ENCODE data around the gene RCN1. TPM values are rescaled to one million over a fixed set of nuclear protein-coding genes. Genes with fewer than 3 reads are reported as not detected.

RCN1 gene
- total and polyA plus RNA-seq, 2 of the 8 experiments (the other 6 are each of a cell fraction or from before 2014, with no cell fraction given): 45.1 to 123 TPM

DNA sequence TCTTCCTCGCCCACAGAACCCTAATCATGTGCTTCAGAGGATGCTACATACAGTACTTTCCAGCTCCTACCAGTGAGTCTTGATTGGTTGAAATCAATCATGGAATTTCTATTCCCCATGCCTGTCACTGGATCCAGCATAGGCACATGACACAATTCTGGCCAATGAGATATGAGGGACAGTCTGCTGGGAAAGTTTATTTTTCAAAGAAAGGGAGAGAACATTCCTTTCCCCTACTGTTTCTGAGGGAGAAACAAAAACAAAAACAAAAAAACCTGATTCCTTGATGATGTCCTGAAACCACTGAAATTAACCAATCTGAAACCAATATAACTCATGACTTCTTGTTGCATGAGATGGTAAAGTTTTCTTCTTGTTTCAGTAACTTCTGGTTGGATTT, 3.3 kb upstream of the RCN1 start:
- TF ChIP-seq MAFK (IDR thresholded peaks at IDR 0.05; ENCODE audit: low read depth, low read length) (no peak), GTF2F1 (IDR thresholded peaks at IDR 0.05; ENCODE audit: borderline replicate concordance, low read depth, low read length) (no peak), POU5F1 (IDR thresholded peaks at IDR 0.05; ENCODE audit: low read depth, low read length) (no peak), POLR2A (IDR thresholded peaks at IDR 0.05; ENCODE audit: control extremely low read depth in 1 of 2, low read depth in 2 of 2, low read length in 2 of 2) (no peak), HDAC2 (IDR thresholded peaks at IDR 0.05; ENCODE audit: borderline replicate concordance in 1 of 2, low read depth in 2 of 2, low read length in 2 of 2) (no peak), EZH2 (IDR thresholded peaks at IDR 0.05; ENCODE audit: low read depth, low read length, severe bottlenecking) (no peak)
- TF ChIP-seq, protein P1, sequence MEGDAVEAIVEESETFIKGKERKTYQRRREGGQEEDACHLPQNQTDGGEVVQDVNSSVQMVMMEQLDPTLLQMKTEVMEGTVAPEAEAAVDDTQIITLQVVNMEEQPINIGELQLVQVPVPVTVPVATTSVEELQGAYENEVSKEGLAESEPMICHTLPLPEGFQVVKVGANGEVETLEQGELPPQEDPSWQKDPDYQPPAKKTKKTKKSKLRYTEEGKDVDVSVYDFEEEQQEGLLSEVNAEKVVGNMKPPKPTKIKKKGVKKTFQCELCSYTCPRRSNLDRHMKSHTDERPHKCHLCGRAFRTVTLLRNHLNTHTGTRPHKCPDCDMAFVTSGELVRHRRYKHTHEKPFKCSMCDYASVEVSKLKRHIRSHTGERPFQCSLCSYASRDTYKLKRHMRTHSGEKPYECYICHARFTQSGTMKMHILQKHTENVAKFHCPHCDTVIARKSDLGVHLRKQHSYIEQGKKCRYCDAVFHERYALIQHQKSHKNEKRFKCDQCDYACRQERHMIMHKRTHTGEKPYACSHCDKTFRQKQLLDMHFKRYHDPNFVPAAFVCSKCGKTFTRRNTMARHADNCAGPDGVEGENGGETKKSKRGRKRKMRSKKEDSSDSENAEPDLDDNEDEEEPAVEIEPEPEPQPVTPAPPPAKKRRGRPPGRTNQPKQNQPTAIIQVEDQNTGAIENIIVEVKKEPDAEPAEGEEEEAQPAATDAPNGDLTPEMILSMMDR (IDR thresholded peaks at IDR 0.05; ENCODE audit: control extremely low read depth in 1 of 3, insufficient read depth in 1 of 3, low read depth in 1 of 3, low read length in 3 of 3): no peak
- TF ChIP-seq, protein P2, sequence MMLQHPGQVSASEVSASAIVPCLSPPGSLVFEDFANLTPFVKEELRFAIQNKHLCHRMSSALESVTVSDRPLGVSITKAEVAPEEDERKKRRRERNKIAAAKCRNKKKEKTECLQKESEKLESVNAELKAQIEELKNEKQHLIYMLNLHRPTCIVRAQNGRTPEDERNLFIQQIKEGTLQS (IDR thresholded peaks at IDR 0.05; ENCODE audit: insufficient read depth, low read depth, low read length): no peak
- ChIA-PET POLR2A (ENCODE audit: partially characterized antibody) (interaction anchor here (1.1 kb wide), 1 partner anchor 20 kb away, joined by 3 read pairs; no protein-coding TSS in a partner anchor), CTCF (ENCODE audit: partially characterized antibody) (interaction anchor here (0.9 to 1.3 kb wide), 2 partner anchors 14 to 34 kb away, joined by 3 read pairs; no protein-coding TSS in a partner anchor)
- H4K5ac ChIP-seq (ENCODE audit: insufficient read length, low read depth, low read length): no peak overlapping the region
- no peak overlapping the region for H2BK15ac ChIP-seq (ENCODE audit: low read length)
- 92% methylated on average over 1 of the region's 1 CpG; no CpG with 5 or more reads in 1 of the 2 experiments for WGBS, 2 experiments (ENCODE audit: extremely low coverage in 1 of 2, insufficient coverage in 1 of 2, insufficient read length in 1 of 2, insufficient replicate concordance in 2 of 2, low coverage in 1 of 2, low lambda C conversion rate in 2 of 2, missing lambda C conversion rate in 1 of 2)
- no peak overlapping the region for H3K23ac ChIP-seq (ENCODE audit: insufficient read length)
- no peak overlapping the region for H2AK5ac ChIP-seq (ENCODE audit: low read depth, low read length)
- H2AFZ ChIP-seq (ENCODE audit: low read length): no peak overlapping the region
- no peak overlapping the region for H3K4me3 ChIP-seq (ENCODE audit: extremely low read depth in 1 of 4, insufficient read depth in 2 of 4, low read depth in 3 of 4, low read length in 4 of 4)
- no peak overlapping the region for H2BK120ac ChIP-seq (replicated peaks; ENCODE audit: low read depth, low read length)
- H3K79me2 ChIP-seq (ENCODE audit: control insufficient read depth in 1 of 2, insufficient read depth in 2 of 2, low read length in 2 of 2): peaks cover 0 to 11% of the 10 kb centered on the region in 2 experiments; a peak in 2 of 4 replicates
- DNase-seq (ENCODE audit: low read depth in 1 of 2, low spot score in 2 of 2): no peak
- H3K9me3 ChIP-seq (ENCODE audit: insufficient read depth in 2 of 2, low read depth in 1 of 2, low read length in 1 of 2): no peaks in the 10 kb centered on the region
- H3K27me3 ChIP-seq (replicated peaks in 1 of 4; ENCODE audit: control insufficient read depth in 3 of 4, extremely low read depth in 1 of 4, insufficient read depth in 3 of 4, low read length in 3 of 4): no peaks in the 10 kb centered on the region; a peak in 2 of 7 replicates
- H3K36me3 ChIP-seq (ENCODE audit: control insufficient read depth in 2 of 4, insufficient read depth in 4 of 4, low read length in 3 of 4): no peaks in the 10 kb centered on the region
- no peak overlapping the region for H2BK20ac ChIP-seq (ENCODE audit: low read length)
- H2BK5ac ChIP-seq (ENCODE audit: low read depth, low read length): no peak overlapping the region
- H4K8ac ChIP-seq (ENCODE audit: extremely low read depth, insufficient read depth, low read length): no peak overlapping the region
- H4K91ac ChIP-seq (replicated peaks; ENCODE audit: insufficient read length, low read length): no peak overlapping the region
- peaks cover 1 to 9% (median 2%) of the 10 kb centered on the region in 4 experiments; a peak in 6 of 7 replicates for H3K4me1 ChIP-seq (replicated peaks in 1 of 4; ENCODE audit: control insufficient read depth in 3 of 4, insufficient read depth in 4 of 4, low read length in 3 of 4)
- H3K23me2 ChIP-seq (ENCODE audit: low read depth, low read length): peaks cover 6% of the 10 kb centered on the region; the same call in 1 of the 2 replicates
- H3K79me1 ChIP-seq (ENCODE audit: low read depth, low read length): no peaks in the 10 kb centered on the region
- no peak overlapping the region for H3K4me2 ChIP-seq (ENCODE audit: insufficient read depth in 1 of 2, low read depth in 2 of 2, low read length in 2 of 2)
- no peak overlapping the region for H3K4ac ChIP-seq (replicated peaks; ENCODE audit: insufficient read length, low read depth, low read length)
- H4K20me1 ChIP-seq (replicated peaks in 1 of 2; ENCODE audit: control insufficient read depth in 1 of 2, insufficient read depth in 2 of 2, low read length in 2 of 2): peaks cover 0 to 2% of the 10 kb centered on the region in 2 experiments
- no peak overlapping the region for H3K56ac ChIP-seq (replicated peaks; ENCODE audit: insufficient read length, low read depth, low read length)
- FAIRE-seq: no peak
- H2BK12ac ChIP-seq (ENCODE audit: low read depth, low read length): no peak overlapping the region
- H3K27ac ChIP-seq (ENCODE audit: low read depth, low read length): no peak overlapping the region
- H3K9ac ChIP-seq (replicated peaks in 1 of 4; ENCODE audit: extremely low read depth in 1 of 4, low read depth in 3 of 4, low read length in 3 of 4): no peak overlapping the region
- no peak overlapping the region for H3K18ac ChIP-seq (ENCODE audit: extremely low read depth, low read length)
- no peak overlapping the region for H3K14ac ChIP-seq (ENCODE audit: insufficient read length)

Data from H1 (cell line).